BE2C (cell line): ENCODE data around the gene ERFL.

ENCODE experiments used
- DNase-seq: peaks from one replicate; pipeline ENCODE4 v3.0.0-alpha.2; 2020
- H3K27me3 ChIP-seq: fragments of 250-450 bp; sonication (Bioruptor Pico); 2 replicates; pipeline ENCODE4 v1.5.1; 2020; ENCODE audit warnings: mild to moderate bottlenecking
- H3K36me3 ChIP-seq: fragments of 250-450 bp; sonication (Bioruptor Pico); 2 replicates; pipeline ENCODE4 v1.5.1; 2020; ENCODE audit warnings: mild to moderate bottlenecking
- H3K4me1 ChIP-seq: fragments of 250-450 bp; sonication (Bioruptor Pico); 2 replicates; pipeline ENCODE4 v1.5.1; 2020
- H3K4me3 ChIP-seq: 2 replicates; pipeline ENCODE4 v1.5.1; 2011; ENCODE audit warnings: low read depth, low read length
- H3K9me3 ChIP-seq: fragments of 250-450 bp; sonication (Bioruptor Pico); 2 replicates; pipeline ENCODE4 v1.5.1; 2020
- CTCF ChIP-seq: IDR thresholded peaks from 2 replicates; pipeline ENCODE4 v1.5.1; 2012; ENCODE audit warnings: mild to moderate bottlenecking, low read depth, low read length

The ERFL gene

GRCh38 chr19:41903193-41903953 is 24.9 kb downstream of the ERFL start:
- peaks cover 7% of the 10 kb centered on the region for H3K4me1 ChIP-seq
- DNase-seq = no peak
- no peak overlapping the region for H3K4me3 ChIP-seq
- H3K27me3 ChIP-seq = no peaks in the 10 kb centered on the region
- H3K9me3 ChIP-seq = no peaks in the 10 kb centered on the region
- no peak for TF ChIP-seq CTCF
- peaks cover 25% of the 10 kb centered on the region for H3K36me3 ChIP-seq

- Histone ChIP-seq H3K36me3 (peaks cover 25% of the 10 kb centered on the region), H3K9me3 (no peaks in the 10 kb centered on the region), H3K27me3 (no peaks in the 10 kb centered on the region), H3K4me3 (no peak overlapping the region), H3K4me1 (peaks cover 7% of the 10 kb centered on the region)
- DNase-seq = no peak
- no peak for TF ChIP-seq CTCF
Measured at GRCh38 chr19:41902594-41902993, 25.7 kb downstream of the ERFL start.

GRCh38 chr19:41901707-41902360 is 26.4 kb downstream of the ERFL start:
- Histone ChIP-seq H3K4me1 (peaks cover 3% of the 10 kb centered on the region), H3K9me3 (no peaks in the 10 kb centered on the region), H3K4me3 (no peak overlapping the region), H3K36me3 (peaks cover 25% of the 10 kb centered on the region), H3K27me3 (no peaks in the 10 kb centered on the region)
- no peak for DNase-seq
- TF ChIP-seq CTCF = no peak

- Histone ChIP-seq H3K9me3 (no peaks in the 10 kb centered on the region), H3K4me1 (no peaks in the 10 kb centered on the region)
- DNase-seq = no peak
Measured at GRCh38 chr19:41898235-41898634, 30.0 kb downstream of the ERFL start.

GRCh38 chr19:41897820-41898219 is 30.4 kb downstream of the ERFL start:
- peaks cover 17% of the 10 kb centered on the region for H3K36me3 ChIP-seq
- DNase-seq = no peak
- H3K4me1 ChIP-seq = no peaks in the 10 kb centered on the region
- H3K4me3 ChIP-seq = no peak overlapping the region
- TF ChIP-seq CTCF = no peak
- H3K9me3 ChIP-seq = no peaks in the 10 kb centered on the region
- H3K27me3 ChIP-seq = no peaks in the 10 kb centered on the region

More at GRCh38 chr19:41898235-41898634, 30.0 kb downstream of the ERFL start:
- no peak for TF ChIP-seq CTCF
- no peak overlapping the region for H3K4me3 ChIP-seq
- H3K27me3 ChIP-seq = no peaks in the 10 kb centered on the region
- peaks cover 19% of the 10 kb centered on the region for H3K36me3 ChIP-seq

- Histone ChIP-seq H3K4me3 (no peak overlapping the region), H3K9me3 (no peaks in the 10 kb centered on the region), H3K36me3 (peaks cover 12% of the 10 kb centered on the region), H3K4me1 (no peaks in the 10 kb centered on the region), H3K27me3 (no peaks in the 10 kb centered on the region)
- DNase-seq = no peak
- no peak for TF ChIP-seq CTCF
Measured at GRCh38 chr19:41897181-41897580, 31.1 kb downstream of the ERFL start.
